ENCODE data around the gene IFI27L1. TPM values are rescaled to one million over a fixed set of nuclear protein-coding genes. Genes with fewer than 3 reads are reported as not detected.
A peak's percentile ranks its signal among the peaks of the same experiment; 100 is the strongest.

The IFI27L1 gene
- polyA plus RNA-seq, 3 donors = 2.1 to 3.1 (median 2.2) TPM

GRCh38 chr14:94124582-94125377 lies 43.7 kb downstream of the IFI27L1 start:
- Mint-ChIP-seq H3K4me1 (peaks cover 10% of the 10 kb centered on the region), H3K27me3 (ENCODE audit: low read depth in 3 of 3) (peaks cover 4 to 9% (median 8%) of the 10 kb centered on the region in 3 donors), H3K4me3 (no peak overlapping the region), H3K27ac (peak overlapping the region in 1 of 7 donors; percentile 1), H3K36me3 (peaks cover 6 to 14% of the 10 kb centered on the region in 2 donors), H3K9me3 (peaks cover 6 to 16% (median 11%) of the 10 kb centered on the region in 7 donors)
- H3K36me3 ChIP-seq (replicated peaks in 1 of 2; ENCODE audit: control insufficient read depth in 1 of 2, insufficient read depth in 2 of 2, low read length in 2 of 2) = peaks cover 13 to 15% of the 10 kb centered on the region in 2 donors
- 98% methylated on average over 4 of the region's 9 CpGs for WGBS (ENCODE audit: insufficient coverage)
- H3K4me2 ChIP-seq (replicated peaks; ENCODE audit: extremely low read depth, low read length, poor library complexity, severe bottlenecking) = no peak overlapping the region
- no peak overlapping the region for H3K27ac ChIP-seq (ENCODE audit: low read depth in 1 of 2, low read length in 2 of 2)
- H4K20me1 ChIP-seq (ENCODE audit: insufficient read depth, low read length) = no peaks in the 10 kb centered on the region
- no peak overlapping the region for H3K9ac ChIP-seq (ENCODE audit: insufficient read depth, low read length, poor library complexity, severe bottlenecking)
- intact Hi-C loops (cut with micrococcal nuclease) = no loop called here
- H3K27me3 ChIP-seq (ENCODE audit: control insufficient read depth in 2 of 2, insufficient read depth in 2 of 2, low read length in 2 of 2) = peaks cover 0 to 2% of the 10 kb centered on the region in 2 donors
- H3K4me3 ChIP-seq (replicated peaks in 1 of 3; ENCODE audit: low read depth in 2 of 3, low read length in 3 of 3) = no peak overlapping the region
- peaks cover 4 to 16% of the 10 kb centered on the region in 2 donors for H3K9me3 ChIP-seq (replicated peaks in 1 of 2; ENCODE audit: control insufficient read depth in 1 of 2, insufficient read depth in 1 of 2, low read length in 2 of 2)
- TF ChIP-seq, protein P1, sequence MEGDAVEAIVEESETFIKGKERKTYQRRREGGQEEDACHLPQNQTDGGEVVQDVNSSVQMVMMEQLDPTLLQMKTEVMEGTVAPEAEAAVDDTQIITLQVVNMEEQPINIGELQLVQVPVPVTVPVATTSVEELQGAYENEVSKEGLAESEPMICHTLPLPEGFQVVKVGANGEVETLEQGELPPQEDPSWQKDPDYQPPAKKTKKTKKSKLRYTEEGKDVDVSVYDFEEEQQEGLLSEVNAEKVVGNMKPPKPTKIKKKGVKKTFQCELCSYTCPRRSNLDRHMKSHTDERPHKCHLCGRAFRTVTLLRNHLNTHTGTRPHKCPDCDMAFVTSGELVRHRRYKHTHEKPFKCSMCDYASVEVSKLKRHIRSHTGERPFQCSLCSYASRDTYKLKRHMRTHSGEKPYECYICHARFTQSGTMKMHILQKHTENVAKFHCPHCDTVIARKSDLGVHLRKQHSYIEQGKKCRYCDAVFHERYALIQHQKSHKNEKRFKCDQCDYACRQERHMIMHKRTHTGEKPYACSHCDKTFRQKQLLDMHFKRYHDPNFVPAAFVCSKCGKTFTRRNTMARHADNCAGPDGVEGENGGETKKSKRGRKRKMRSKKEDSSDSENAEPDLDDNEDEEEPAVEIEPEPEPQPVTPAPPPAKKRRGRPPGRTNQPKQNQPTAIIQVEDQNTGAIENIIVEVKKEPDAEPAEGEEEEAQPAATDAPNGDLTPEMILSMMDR (IDR thresholded peaks at IDR 0.05) = no peak
- peaks cover 9 to 17% of the 10 kb centered on the region in 2 donors for H3K4me1 ChIP-seq (ENCODE audit: control insufficient read depth in 1 of 2, insufficient read depth in 2 of 2, low read length in 2 of 2)
- no peak overlapping the region for H2AFZ ChIP-seq (ENCODE audit: insufficient read depth, low read depth, low read length, poor library complexity, severe bottlenecking)
- no peaks in the 10 kb centered on the region for H3K79me2 ChIP-seq (ENCODE audit: insufficient read depth, low read length)
- DNase-seq = no peak

GRCh38 chr14:94125659-94126418 lies 44.7 kb downstream of the IFI27L1 start:
- Histone ChIP-seq H3K4me3 (replicated peaks in 1 of 3; ENCODE audit: low read depth in 2 of 3, low read length in 3 of 3) (no peak overlapping the region), H3K9ac (ENCODE audit: insufficient read depth, low read length, poor library complexity, severe bottlenecking) (no peak overlapping the region), H3K79me2 (ENCODE audit: insufficient read depth, low read length) (no peaks in the 10 kb centered on the region), H2AFZ (ENCODE audit: insufficient read depth, low read depth, low read length, poor library complexity, severe bottlenecking) (no peak overlapping the region), H3K27ac (ENCODE audit: low read depth in 1 of 2, low read length in 2 of 2) (no peak overlapping the region), H3K27me3 (ENCODE audit: control insufficient read depth in 2 of 2, insufficient read depth in 2 of 2, low read length in 2 of 2) (peaks cover 0 to 6% of the 10 kb centered on the region in 2 donors), H3K4me1 (ENCODE audit: control insufficient read depth in 1 of 2, insufficient read depth in 2 of 2, low read length in 2 of 2) (peaks cover 13 to 24% of the 10 kb centered on the region in 2 donors), H3K4me2 (replicated peaks; ENCODE audit: extremely low read depth, low read length, poor library complexity, severe bottlenecking) (no peak overlapping the region), H3K36me3 (replicated peaks in 1 of 2; ENCODE audit: control insufficient read depth in 1 of 2, insufficient read depth in 2 of 2, low read length in 2 of 2) (peaks cover 13 to 15% of the 10 kb centered on the region in 2 donors), H4K20me1 (ENCODE audit: insufficient read depth, low read length) (no peaks in the 10 kb centered on the region), H3K9me3 (replicated peaks in 1 of 2; ENCODE audit: control insufficient read depth in 1 of 2, insufficient read depth in 1 of 2, low read length in 2 of 2) (peaks cover 0 to 6% of the 10 kb centered on the region in 2 donors)
- no peak for DNase-seq
- Mint-ChIP-seq H3K4me3 (no peak overlapping the region), H3K9me3 (peaks cover under 1 to 6% (median 3%) of the 10 kb centered on the region in 7 donors), H3K4me1 (peaks cover 16% of the 10 kb centered on the region), H3K27me3 (ENCODE audit: low read depth in 3 of 3) (peaks cover 5 to 15% (median 6%) of the 10 kb centered on the region in 3 donors), H3K36me3 (peaks cover 6 to 14% of the 10 kb centered on the region in 2 donors), H3K27ac (peak overlapping the region in 3 of 7 donors; percentile 38 to 79 (median 42))
- intact Hi-C loops (cut with micrococcal nuclease) = no loop called here
- TF ChIP-seq, protein P1 (IDR thresholded peaks at IDR 0.05) = no peak
- 94% methylated on average over 4 of the region's 6 CpGs for WGBS (ENCODE audit: insufficient coverage)

Data from CD14-positive monocyte (primary cell).